NCI-H2107 treated with DMSO at 0.1 percent for 48 hours (cell line): ENCODE measurements around the gene ZNF3.
"Not testable (repeated sequence)": the region's sequence is repeated elsewhere in the genome, so short reads cannot be mapped to it uniquely, and the experiment has no call there.

Source experiments
- DNase-seq: peaks from one replicate; lab custom pipeline; 2025; ENCODE audit not compliant: unreplicated experiment; lab: John Stamatoyannopoulos, UW

The ZNF3 gene

DNA sequence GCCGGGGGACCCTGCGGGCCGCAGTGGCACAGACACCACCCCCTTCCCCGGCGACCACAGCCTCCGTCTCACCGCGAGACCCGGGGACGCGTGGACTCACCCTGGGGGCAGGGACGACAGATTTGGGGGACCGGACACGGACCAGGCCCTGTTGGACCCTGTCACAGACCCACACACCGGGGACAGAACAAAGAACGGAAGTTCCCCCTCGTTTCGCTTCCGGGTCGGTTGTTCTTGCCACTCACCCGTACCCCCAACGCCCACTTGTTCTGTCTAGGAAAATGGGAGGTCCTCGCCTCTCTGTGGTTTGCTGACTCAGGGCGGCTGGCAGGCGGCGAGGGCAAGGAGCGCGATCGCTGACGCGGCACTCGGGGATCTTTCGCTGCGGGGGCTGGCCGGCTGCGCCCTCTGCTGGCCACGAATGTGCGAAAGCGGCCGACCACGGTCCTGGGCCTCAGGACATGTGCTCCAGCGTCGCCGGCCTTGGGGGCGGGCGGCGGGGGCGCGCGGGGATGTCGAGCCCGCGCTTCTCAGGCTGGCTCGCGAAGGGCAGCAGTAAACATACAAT is at the start of gene ZNF3:
Gene ZNF3, minus strand, starts transcription at position 189 of the 568 bp plus-strand sequence. CDS start 4,366 bp downstream, outside the sequence.
- peak; percentile 97 for DNase-seq

DNA sequence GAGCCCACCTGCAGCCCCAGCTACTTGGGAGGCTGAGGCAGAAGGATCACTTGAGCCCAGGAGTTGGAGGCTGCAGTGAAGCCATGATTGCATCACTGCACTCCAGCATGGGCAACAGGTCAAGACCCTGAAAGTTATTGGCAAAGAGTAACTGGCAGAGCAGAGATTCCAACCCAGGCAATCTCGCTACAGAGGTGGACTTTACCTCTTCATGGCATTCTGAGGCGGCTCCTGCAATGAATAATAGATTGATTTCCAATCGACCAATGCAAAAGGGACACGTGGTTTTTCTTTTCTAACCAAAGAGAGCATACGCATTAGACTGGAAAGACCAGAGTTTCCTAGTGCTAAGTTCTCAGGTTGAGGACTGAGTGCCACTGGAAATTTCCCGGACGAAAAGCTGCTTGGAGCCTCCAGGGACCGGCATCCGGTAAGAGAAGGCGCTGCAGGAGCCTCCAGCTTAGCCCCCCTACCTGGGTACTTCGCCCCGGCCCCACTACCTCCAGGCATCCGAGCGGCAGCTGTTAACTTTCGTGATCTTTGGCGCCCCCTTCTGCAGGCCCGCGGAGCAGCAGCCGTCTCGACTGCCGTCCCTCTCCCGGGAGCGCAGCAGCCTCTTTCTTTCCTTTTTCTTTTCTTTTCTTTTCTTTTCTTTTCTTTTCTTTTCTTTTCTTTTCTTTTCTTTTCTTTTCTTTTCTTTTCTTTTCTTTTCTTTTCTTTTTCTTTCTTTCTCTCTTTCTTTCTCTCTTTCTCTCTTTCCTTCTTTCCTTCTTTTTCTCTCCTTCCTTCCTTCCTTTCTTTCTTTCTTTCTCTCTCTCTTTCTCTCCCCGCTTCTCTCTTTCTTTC is 49.3 kb upstream of the ZNF3 start:
- DNase-seq: peak; percentile 66

DNA sequence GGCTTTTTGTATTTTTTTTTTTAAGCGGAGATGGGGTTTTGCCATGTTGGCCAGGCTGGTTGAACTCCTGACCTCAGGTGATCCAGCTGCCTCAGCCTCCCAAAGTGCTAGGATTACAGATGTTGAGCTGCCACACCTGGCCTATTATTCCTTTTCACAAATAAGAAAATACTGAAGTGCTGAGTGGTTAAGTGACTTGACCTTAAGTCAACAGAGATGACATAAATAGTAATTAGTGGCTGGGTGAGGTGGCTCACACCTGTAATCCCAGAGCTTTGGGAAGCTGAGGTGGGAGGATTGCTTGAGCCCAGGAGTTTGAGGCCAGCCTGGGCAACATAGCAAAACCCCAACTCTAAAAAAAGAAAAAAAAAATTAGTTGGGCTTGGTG is 48.7 kb upstream of the ZNF3 start:
- DNase-seq: not testable (repeated sequence)

DNA sequence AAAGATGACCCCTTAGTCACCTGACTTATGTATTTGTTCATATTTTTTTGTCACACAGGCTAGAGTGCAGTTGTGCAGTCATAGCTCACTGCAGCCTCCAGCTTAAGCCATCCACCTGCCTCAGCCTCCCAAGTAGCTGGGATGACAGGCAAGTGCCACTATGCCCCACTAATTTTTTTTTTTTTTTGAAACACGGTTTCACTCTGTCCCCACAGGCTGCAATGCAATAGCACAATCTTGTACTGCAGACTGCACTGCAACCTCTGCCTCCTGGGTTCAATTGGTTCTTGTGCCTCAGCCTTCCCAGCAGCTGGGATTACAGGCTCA is 47.1 kb upstream of the ZNF3 start:
- DNase-seq: no peak

DNA sequence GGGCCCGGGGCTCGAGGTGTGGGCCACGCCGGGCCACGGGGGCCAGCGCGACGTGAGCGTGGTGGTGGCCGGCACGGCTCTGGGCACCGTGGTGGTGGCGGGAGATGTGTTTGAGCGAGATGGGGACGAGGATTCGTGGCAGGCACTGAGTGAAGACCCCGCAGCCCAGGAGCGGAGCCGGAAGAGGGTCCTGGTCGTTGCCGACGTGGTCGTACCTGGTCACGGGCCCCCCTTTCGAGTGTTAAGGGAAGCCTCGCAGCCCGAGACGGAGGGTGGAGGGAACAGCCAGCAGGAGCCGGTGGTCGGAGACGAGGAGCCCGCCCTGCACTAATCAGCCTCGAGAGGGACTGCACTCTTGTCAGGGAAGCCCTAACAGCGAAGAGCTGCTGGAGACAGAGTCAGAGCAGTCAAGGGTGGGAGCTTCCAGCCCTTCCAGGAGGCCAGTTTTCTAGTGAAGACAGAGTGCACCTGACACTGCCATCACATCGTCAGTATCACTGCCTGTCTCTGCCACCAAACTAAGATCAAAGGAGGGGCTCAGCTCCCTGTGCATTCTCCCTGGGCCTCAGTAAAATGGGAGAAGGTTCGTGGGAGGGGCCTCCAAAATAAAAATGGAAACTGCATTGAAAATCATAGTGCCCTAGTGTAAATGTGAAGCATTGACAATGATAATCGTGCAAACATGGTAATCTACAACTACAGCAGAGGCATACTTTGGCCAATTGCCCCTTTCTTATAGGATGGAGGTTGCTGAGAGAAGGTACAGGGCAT is 46.5 kb upstream of the ZNF3 start:
- no peak for DNase-seq

DNA sequence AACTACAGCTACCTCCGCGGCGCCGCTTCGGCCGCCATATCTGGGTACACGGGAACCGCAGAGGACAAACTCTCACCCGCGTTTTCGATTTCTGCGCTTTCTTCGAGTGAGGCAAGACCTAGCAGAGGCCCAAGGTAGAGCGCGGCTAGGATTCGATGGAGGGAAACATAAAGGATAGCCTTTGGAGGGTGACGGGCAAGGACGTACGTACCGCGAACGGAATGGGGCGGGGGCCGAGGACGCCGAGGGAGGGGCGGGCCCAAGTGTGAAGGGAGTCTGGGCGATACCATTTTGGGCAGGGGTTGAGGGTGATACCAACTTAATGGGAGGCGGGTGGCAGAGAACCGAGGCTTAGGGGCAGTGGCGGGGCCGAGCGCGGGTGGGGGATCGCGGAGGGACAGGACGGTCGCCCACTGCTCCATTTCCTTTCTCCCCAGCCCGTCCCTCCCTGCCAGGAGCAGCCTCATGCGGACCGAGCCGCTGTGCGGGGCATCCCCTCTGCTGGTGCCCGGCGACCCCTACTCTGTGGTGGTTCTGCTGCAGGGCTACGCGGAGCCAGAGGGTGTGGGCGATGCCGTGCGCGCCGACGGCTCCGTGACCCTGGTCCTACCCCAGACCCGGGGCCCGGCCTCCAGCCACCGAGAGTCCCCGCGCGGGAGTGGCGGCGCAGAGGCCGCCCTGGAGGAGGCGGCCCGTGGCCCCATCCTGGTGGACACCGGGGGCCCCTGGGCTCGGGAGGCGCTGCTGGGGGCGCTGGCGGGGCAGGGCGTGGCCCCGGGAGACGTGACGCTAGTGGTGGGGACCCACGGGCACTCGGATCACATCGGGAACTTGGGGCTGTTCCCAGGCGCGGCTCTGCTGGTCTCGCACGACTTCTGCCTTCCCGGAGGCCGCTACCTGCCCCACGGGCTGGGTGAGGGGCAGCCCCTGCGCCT is 45.7 kb upstream of the ZNF3 start, which contains the start of gene MBLAC1:
Gene MBLAC1, plus strand, starts transcription at position 37 of the 935 bp plus-strand sequence. Its CDS starts 429 bp downstream, at position 466.
- peak; percentile 91 for DNase-seq

DNA sequence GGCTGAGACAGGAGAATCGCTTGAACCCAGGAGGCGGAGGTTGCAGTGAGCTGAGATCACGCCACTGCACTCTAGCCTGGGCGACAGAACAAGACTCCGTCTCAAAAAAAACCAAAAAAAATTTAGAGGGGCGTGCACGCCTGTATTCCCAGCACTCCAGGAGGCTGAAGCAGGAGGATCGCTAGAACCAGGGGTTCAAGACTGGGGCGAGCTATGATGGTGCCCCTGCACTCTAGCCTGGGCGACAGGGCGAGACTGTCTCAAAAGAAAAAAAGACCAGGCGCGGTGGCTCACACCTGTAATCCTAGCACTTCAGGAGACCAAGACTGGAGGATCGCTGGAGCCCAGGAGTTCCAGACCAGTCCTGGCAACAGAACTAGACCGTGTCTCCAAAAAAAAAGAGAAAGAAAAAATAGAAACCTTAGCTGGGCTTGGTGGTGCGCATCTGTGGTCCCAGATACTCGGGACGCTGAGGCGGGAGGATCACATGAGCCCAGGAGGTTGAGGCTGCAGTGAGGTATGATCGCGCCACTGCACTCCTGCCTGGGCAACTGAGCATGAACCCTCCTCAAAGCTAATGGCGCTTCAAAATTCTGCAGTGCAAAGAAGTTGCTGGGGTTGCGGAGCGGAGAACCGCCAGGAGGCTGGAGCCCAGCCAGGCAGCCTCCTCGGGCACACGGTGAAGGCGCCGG is 44.9 kb upstream of the ZNF3 start:
- no peak for DNase-seq

DNA sequence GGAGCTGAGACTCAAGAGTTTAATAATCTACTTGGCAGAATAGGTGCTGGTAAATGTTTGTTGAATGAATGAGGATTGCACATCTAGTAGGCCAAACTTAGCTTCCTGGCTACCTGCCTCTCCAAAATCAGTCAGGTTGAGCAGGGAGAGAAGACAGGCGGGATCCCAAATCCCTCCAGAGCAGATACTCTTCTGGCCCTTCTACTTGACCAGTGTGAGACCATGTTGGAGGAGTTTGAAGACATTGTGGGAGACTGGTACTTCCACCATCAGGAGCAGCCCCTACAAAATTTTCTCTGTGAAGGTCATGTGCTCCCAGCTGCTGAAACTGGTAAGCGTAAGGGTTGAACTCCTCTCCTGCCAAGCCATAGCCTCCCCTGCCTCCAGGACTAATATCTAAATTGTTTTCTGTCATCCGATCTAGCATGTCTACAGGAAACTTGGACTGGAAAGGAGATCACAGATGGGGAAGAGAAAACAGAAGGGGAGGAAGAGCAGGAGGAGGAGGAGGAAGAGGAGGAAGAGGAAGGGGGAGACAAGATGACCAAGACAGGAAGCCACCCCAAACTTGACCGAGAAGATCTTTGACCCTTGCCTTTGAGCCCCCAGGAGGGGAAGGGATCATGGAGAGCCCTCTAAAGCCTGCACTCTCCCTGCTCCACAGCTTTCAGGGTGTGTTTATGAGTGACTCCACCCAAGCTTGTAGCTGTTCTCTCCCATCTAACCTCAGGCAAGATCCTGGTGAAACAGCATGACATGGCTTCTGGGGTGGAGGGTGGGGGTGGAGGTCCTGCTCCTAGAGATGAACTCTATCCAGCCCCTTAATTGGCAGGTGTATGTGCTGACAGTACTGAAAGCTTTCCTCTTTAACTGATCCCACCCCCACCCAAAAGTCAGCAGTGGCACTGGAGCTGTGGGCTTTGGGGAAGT is 43.0 kb upstream of the ZNF3 start:
- no peak for DNase-seq

DNA sequence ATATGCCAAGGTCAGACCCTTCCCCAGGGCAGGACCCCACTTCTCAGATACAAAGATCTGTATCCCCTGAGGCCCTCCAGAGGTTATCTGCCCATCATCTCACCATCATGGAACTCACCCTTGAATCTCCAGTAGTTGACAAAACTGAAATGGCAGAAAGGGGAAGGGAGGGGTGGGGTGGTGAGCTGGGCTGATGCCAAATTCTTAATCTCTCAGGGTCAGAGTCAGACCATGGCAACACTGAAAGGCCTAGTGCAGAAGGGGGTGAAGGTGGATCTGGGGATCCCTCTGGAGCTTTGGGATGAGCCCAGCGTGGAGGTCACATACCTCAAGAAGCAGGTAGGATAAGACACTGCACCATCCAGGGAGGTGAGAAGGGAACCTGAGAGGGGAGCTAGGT is 41.0 kb upstream of the ZNF3 start:
- no peak for DNase-seq

DNA sequence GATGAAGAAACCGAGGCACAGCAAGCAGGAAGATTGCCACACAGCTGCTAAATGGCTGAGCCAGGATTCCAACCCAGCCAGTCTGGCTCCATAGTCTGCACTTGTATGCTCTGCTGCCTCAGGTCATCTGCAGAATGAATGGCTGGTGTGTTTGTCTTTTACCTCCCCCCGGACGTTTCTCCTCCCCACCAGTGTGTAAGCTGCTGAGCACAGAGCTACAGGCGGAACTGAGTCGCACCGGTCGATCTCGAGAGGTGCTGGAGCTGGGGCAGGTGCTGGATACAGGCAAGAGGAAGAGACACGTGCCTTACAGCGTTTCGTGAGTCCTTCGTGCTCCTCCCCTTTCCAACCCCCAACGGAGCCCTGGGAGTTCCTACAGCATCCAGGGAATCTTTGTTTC is 40.5 kb upstream of the ZNF3 start:
- DNase-seq: peak; percentile 95

DNA sequence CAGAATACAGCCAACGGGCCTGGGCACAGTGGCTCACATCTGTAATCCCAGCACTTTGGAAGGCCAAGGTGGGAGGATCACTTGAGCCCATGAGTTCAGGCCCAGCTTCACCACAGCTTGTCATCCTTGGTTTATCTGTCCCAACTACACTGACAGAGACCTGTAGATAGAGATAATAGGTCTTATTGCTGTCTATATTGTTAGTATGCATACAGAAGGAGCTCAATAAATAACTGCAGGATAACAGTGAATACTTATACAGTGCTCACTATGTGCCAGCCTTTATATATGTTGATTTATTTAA is 39.2 kb upstream of the ZNF3 start:
- DNase-seq: no peak

DNA sequence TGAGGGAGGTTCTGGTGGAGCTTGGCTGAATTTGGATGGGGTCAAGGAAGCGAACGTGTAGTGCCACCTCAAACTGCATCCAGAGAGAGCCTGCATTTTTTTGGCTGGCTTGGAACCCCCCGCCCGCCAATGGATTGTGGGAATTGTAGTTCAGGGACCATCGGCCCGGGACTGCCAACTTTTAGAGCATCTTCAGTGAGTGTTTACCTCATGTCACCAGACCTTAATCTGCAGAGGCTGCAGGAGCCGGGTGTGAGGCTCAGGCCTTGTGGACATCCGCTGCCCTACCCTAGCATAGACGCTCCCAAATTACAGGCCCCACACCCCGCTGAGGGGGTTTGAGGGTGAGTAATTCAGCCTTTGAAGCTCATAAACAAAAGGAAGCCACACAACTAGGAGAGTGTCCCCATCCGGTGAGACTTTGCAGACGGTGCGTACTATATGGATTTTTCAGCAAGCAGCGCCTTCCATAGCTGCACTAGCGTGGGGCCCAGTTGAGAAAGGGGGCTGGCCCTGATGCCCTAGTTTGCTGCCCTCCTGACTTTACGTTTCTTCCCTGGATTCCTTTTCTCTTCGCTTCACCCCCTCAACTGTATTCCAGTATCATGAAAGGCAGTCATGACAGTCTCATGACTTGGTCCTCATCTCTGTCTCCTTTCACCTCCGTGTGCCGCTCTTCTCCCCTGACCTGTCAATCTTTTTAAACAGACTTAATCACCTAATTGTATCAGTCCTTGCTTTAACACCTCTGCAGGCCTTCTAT is 38.6 kb upstream of the ZNF3 start:
- peak; percentile 40 for DNase-seq

DNA sequence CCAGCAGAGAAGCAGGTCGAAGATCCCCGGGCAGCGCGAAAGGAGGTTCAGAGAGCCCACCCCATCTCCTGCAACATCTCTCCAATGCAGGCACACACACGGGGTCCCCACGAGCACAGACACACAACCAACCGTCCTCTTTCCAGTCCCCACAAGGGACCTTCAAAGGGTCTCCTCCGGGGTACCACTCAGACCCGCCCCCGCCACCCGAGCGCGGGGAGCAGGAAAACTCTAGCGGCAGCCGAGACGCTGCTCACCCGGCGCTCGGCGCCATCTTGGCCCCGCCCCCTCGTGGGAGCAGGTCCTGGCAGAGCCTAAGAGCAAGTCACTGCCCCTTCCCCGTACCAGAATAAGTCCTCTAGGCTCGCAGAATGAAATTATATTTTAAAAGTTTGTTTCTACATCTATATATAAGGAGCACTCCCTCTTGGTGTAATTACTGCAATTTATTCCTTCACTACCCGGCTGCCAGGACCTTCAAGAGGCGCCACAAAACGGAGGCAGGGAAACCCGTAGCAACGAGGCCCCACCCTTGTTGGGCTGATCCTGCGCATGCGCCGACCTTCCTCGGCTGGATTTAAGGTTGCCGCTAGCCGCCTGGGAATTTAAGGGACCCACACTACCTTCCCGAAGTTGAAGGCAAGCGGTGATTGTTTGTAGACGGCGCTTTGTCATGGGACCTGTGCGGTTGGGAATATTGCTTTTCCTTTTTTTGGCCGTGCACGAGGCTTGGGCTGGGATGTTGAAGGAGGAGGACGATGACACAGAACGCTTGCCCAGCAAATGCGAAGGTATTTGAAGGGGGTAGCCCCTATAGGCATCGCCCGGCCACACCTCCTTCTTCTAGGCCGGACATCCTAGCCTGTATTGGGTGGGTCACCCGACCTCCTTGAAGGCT is 37.8 kb upstream of the ZNF3 start, which contains the start of the genes CNPY4 and TAF6:
Gene CNPY4, plus strand, starts transcription at position 563 of the 898 bp plus-strand sequence. Its CDS starts 111 bp downstream, at position 674.
Gene TAF6, minus strand, starts transcription at position 287 of the 898 bp plus-strand sequence. CDS start 5,149 bp downstream, outside the sequence.
- peak; percentile 97 for DNase-seq

DNA sequence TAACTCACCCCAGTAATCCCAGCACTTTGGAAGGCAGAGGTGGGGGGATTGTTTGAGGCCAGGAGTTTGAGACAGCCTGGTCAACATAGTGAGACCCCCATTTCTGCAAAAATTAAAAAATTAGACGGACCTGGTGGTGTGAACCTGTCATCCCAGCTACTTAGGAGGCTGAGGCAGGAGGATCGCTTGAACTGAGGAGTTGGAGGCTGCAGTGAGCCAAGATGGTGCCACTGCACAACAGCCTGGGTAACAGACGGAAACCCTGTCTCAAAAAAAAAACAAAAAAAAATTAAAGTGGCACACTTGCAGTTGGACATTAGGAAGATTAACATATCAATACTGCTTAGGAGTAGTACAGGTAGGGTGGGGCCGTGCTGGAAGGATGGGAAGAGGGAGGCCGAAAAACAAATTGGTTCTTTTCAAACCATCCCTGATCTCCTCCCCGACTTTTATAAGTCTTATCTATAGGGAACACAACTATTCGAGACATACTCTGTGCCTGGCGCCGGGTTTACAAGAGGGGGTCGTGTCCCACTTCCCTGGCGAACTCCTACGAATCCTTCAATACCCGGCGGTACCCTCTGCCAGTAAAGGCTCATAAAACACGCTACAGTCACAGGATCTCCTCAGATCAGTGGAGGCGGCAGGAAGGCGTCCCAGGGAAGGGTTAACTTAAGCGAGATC is 37.0 kb upstream of the ZNF3 start:
- no peak for DNase-seq

DNA sequence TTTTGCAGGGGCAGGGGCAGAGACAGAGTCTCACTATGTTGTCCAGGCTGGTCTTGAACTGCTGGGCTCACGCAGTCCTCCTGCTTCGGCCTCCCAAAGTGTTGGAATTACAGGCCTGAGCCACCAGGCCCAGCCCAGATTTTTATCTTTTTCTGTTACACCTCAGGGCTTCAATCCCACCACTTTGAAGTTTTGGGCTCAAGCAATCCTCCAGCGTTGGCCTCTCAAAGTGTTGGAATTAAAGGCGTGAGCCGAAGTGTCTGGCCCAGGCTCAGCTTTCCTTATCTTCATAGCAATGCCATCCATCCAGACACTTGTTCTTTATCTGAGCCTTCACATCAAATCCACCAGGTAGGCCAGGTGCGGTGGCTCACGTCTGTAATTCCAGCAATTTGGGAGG is 33.5 kb upstream of the ZNF3 start:
- DNase-seq: no peak

DNA sequence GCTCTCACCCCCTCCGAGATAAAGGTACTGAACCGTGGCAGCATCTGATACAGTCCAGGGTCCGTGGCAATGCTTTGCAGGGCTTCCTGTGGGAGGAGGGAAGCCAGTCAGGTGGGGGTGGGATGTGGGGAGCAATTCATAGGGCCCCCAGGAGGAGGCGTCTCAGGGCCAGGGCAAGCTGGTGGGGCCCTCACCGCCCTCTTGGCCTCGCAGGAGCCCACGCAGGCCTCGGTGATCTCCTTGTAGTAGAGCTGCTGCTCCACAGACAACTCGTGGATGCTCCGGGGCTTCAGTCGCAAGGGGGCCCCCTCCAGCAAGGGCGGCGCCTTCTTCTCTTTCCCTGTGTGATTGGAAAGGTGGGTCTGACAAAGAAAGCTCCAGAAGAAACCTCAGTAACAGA is 30.4 kb upstream of the ZNF3 start:
- DNase-seq: no peak

DNA sequence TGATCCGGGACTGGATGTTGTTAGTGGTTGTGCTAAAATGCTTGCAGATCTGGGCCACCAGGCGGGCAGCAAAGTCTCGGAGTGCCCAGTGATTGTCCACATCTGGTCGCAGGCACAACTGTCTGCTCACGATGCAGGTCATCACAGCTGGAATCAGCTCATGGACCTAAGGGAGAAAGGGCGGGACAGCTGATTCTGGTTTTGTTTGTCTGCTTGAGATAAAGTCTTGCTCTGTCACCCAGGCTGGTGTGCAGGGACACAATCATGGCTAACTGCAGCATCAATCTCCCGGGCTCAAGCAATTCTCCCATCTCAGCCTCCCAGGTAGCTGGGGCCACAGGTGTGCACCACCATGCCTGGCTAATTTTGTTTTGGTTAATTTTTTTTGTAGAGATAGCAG is 29.6 kb upstream of the ZNF3 start:
- no peak for DNase-seq
